Measurements from ENCODE around the gene C4BPB.

Gene C4BPB

DNA sequence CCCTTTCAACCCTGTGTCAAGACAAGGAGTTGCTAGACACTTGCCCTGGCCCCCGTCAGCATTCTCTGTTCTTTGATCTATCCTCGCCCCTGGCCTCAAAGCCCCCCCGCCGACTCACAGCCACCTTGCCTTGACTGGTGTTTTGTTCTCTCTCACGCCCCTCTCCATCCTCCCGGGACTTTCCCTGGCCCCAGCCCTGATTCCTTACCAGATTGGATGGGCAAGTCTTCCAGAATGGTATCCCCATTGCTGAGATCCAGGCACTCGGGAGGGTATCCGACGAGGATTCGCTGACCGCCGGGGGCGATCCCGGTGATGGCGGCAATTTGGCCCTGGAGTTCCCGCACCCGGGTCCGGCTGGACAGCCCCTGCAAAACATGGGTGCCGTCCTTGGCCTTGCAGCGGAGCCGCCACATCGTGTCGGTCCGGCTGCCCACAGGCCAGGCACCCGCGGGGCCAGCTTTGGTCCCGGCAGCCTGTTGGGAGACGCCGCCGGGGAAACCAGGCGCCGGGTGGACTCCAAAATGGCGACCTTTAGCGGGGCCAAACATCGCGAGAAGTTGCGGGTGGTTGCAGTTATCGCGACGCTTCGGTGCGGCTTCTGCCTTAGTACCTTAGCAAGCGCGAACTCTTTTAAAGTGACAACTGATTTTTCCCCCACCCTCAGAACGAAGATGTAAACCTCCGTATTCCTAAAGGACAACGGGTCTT, 38.0 kb upstream of the C4BPB start:
- H3K4me3 ChIP-seq (ENCODE audit: low read length in 2 of 2) = peak overlapping the region; percentile 97
- peak overlapping the region; percentile 89 to 97 for H3K27ac ChIP-seq (ENCODE audit: low read depth in 2 of 2, low read length in 2 of 2)
- H3K36me3 ChIP-seq (ENCODE audit: control insufficient read depth in 2 of 2, insufficient read depth in 2 of 2, low read length in 2 of 2) = peaks cover 15 to 29% of the 10 kb centered on the region in 2 donors
- H3K9me3 ChIP-seq (ENCODE audit: control insufficient read depth in 2 of 2, low read length in 2 of 2) = no peaks in the 10 kb centered on the region
- H3K27me3 ChIP-seq (ENCODE audit: control insufficient read depth in 2 of 2, insufficient read depth in 2 of 2, low read length in 2 of 2) = no peaks in the 10 kb centered on the region
- H3K4me1 ChIP-seq (ENCODE audit: control insufficient read depth in 2 of 2, insufficient read depth in 2 of 2, low read length in 2 of 2) = peaks cover 32 to 42% of the 10 kb centered on the region in 2 donors
- H3K9ac ChIP-seq (ENCODE audit: low read depth in 1 of 2, low read length in 2 of 2) = peak overlapping the region; percentile 94 to 96

DNA sequence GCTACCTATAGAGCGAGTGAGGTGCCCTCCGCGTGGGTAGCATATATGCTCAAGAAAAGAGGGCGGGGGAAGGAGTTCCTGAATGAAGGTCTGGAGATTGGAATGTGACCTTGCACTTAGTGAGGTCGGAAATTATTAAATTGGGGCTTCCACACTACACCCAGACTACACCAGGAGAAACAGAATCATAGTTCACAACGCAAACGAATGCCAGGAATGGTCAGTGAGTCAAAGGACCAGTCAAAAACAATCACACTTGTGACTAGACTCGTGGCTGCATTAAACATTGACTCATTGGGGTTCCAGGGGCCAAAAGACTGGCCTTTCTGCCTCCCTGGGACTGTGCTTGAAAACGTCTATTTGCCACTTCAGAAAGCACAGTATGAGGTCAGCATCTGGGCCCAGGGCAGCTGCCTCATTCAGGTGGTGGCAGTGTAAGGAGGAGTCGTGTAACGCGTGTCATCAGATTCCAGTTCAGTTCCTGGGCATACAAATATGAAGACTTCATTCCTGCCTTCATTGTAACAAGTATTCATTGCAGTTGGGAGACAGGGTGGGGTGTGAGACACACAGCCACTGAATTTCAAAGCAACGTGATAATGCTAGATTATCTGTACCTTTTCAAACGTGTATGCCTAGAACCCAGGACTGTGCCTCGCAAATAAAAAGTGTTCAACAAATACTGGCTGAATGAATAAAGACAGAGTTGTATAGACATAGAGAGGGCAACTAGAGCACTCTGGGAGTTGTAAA, 37.3 kb upstream of the C4BPB start, which contains the start of gene YOD1:
TSS of gene YOD1 (minus strand) at position 18 of the 753 bp plus-strand sequence. CDS start 178 bp downstream, outside the sequence.
- no peaks in the 10 kb centered on the region for H3K9me3 ChIP-seq (ENCODE audit: control insufficient read depth in 2 of 2, low read length in 2 of 2)
- peak within 1 kb of the TSS; percentile 94 to 96 for H3K9ac ChIP-seq (ENCODE audit: low read depth in 1 of 2, low read length in 2 of 2)
- H3K36me3 ChIP-seq (ENCODE audit: control insufficient read depth in 2 of 2, insufficient read depth in 2 of 2, low read length in 2 of 2) = peaks cover 15 to 28% of the 10 kb centered on the region in 2 donors
- H3K27me3 ChIP-seq (ENCODE audit: control insufficient read depth in 2 of 2, insufficient read depth in 2 of 2, low read length in 2 of 2) = no peaks in the 10 kb centered on the region
- peak within 1 kb of the TSS; percentile 97 for H3K4me3 ChIP-seq (ENCODE audit: low read length in 2 of 2)
- peak within 1 kb of the TSS; percentile 89 to 97 for H3K27ac ChIP-seq (ENCODE audit: low read depth in 2 of 2, low read length in 2 of 2)
- H3K4me1 ChIP-seq (ENCODE audit: control insufficient read depth in 2 of 2, insufficient read depth in 2 of 2, low read length in 2 of 2) = peaks cover 36 to 49% of the 10 kb centered on the region in 2 donors

DNA sequence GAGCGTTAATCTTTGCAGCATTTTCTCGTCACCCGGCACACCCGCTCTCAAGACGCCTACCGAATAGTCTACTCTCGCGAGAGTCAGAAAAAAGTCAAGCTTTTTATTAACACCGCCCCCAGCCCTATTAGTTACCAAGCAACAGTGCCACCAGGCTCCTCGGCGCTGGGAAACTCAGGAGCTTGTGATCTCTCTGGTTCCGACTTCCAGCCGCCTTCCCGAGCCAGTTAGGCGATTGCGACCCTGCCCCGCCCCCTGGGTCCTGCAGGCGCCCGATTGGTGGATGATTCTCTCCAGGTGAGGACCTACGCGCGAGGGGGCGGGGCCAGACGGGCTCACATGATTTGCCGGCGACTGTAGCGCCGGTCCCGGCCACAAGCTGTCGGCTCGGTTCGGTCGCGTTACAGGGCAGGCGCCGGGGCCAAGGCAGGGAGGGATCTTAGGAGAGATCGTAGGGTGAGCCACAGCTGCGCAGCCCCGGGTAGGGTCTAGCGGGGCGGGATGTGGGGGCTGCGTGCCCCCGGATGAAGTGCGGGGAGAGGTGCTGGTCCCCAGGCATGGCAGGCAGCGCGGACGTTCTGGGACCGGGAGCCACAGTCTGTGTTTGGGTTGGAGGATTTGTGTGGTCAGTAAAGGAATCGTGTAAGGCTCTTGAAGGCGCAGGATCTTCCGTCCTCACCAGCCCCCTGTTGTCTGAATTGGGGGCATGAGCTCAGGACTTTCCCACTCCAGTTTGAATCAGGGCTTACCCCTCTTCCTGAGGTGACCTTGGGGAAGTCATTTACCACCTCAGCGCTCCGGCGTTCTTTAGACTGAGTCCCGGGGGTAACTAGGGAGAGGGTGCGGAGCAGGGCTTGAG, 35.5 kb upstream of the C4BPB start, which contains the start of gene PFKFB2:
TSS of gene PFKFB2 (plus strand) at position 365 of the 859 bp plus-strand sequence. CDS start 1,443 bp downstream, outside the sequence.
- Histone ChIP-seq H3K27ac (ENCODE audit: low read depth in 2 of 2, low read length in 2 of 2) (peak within 1 kb of the TSS; percentile 95 to 97), H3K27me3 (ENCODE audit: control insufficient read depth in 2 of 2, insufficient read depth in 2 of 2, low read length in 2 of 2) (no peaks in the 10 kb centered on the region), H3K9me3 (ENCODE audit: control insufficient read depth in 2 of 2, low read length in 2 of 2) (no peaks in the 10 kb centered on the region), H3K4me3 (ENCODE audit: low read length in 2 of 2) (peak within 1 kb of the TSS; percentile 87 to 92), H3K4me1 (ENCODE audit: control insufficient read depth in 2 of 2, insufficient read depth in 2 of 2, low read length in 2 of 2) (peaks cover 34 to 51% of the 10 kb centered on the region in 2 donors), H3K9ac (ENCODE audit: low read depth in 1 of 2, low read length in 2 of 2) (peak within 1 kb of the TSS; percentile 93 to 99), H3K36me3 (ENCODE audit: control insufficient read depth in 2 of 2, insufficient read depth in 2 of 2, low read length in 2 of 2) (peaks cover 13 to 14% of the 10 kb centered on the region in 2 donors)

DNA sequence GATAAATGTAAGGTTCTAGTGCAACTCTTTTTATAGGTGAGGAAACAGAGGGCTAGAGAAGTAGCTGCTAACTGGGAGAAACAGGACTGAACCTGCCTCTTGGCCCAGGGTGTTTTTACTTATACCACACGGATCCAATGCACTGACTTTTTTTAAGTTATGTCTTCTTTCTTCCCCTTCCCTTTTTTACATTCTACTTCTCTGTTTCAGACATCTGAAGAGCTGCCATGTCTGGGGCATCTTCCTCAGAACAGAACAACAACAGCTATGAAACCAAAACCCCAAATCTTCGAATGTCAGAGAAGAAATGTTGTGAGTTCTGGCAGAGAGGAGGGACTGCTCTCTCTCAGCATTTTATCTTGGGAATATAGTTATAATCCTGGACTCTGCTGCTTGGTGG, 34.2 kb upstream of the C4BPB start:
- peak overlapping the region; percentile 31 to 39 for H3K4me3 ChIP-seq (ENCODE audit: low read length in 2 of 2)
- H3K9ac ChIP-seq (ENCODE audit: low read depth in 1 of 2, low read length in 2 of 2) = peak overlapping the region; percentile 35 to 55
- H3K27me3 ChIP-seq (ENCODE audit: control insufficient read depth in 2 of 2, insufficient read depth in 2 of 2, low read length in 2 of 2) = no peaks in the 10 kb centered on the region
- H3K36me3 ChIP-seq (ENCODE audit: control insufficient read depth in 2 of 2, insufficient read depth in 2 of 2, low read length in 2 of 2) = peaks cover under 1 to 10% of the 10 kb centered on the region in 2 donors
- peak overlapping the region; percentile 95 to 97 for H3K27ac ChIP-seq (ENCODE audit: low read depth in 2 of 2, low read length in 2 of 2)
- no peaks in the 10 kb centered on the region for H3K9me3 ChIP-seq (ENCODE audit: control insufficient read depth in 2 of 2, low read length in 2 of 2)
- peaks cover 34 to 44% of the 10 kb centered on the region in 2 donors for H3K4me1 ChIP-seq (ENCODE audit: control insufficient read depth in 2 of 2, insufficient read depth in 2 of 2, low read length in 2 of 2)

DNA sequence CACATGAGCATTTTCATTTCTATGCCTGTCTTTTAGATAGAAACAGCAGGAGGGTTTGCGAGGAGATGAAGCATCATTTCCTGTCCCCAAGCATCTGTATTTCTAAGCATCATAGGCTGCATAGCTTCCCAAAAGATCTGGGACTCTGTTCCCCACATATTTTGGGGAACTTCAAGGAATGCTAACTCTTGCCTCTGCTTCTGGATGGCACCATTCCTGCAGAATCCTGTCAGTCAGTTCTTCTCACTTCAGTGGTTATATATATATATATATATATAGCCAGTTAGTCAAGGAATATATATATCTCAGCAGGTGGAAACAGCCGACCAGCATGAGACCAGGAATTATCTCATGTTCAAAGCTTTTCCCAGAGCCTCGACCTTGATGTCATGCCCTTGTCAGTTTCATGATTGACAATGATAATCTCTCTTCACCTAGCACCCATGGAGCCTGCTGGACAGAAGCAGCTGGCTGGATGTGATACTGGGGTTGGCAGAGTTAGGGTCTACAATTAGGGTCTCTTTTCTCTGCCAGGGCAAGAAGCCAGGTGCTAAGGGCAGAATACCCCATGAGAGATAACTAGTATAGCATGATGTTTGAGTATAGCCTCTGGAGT, 33.2 kb upstream of the C4BPB start:
- Histone ChIP-seq H3K9ac (ENCODE audit: low read depth in 1 of 2, low read length in 2 of 2) (peak overlapping the region in 1 of 2 donors; percentile 60), H3K27ac (ENCODE audit: low read depth in 2 of 2, low read length in 2 of 2) (peak overlapping the region; percentile 87 to 95), H3K4me3 (ENCODE audit: low read length in 2 of 2) (no peak overlapping the region)

DNA sequence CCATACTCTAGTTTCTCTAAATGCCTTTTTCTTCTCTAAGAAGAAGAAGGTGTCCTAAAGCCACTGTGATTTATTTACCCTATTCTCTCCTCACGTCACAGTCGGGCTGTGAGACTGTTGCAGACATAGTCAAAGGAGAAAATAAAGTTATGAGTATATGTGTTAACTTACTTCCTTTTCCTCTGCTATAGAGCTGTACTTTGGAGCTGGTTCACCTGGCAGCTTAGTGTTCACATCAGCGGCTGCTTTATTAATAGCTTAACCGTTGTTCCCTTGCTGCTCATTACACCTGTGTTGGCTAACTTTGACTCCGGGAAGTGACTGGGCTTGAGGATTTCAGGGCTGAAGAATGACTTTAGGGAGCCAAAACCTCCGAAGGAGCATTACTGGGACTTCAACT, 32.0 kb upstream of the C4BPB start:
- H3K9ac ChIP-seq (ENCODE audit: low read depth in 1 of 2, low read length in 2 of 2) = peak overlapping the region; percentile 60 to 68
- peak overlapping the region; percentile 49 to 54 for H3K4me3 ChIP-seq (ENCODE audit: low read length in 2 of 2)
- no peaks in the 10 kb centered on the region for H3K9me3 ChIP-seq (ENCODE audit: control insufficient read depth in 2 of 2, low read length in 2 of 2)
- H3K36me3 ChIP-seq (ENCODE audit: control insufficient read depth in 2 of 2, insufficient read depth in 2 of 2, low read length in 2 of 2) = peaks cover 8 to 21% of the 10 kb centered on the region in 2 donors
- no peaks in the 10 kb centered on the region for H3K27me3 ChIP-seq (ENCODE audit: control insufficient read depth in 2 of 2, insufficient read depth in 2 of 2, low read length in 2 of 2)
- H3K4me1 ChIP-seq (ENCODE audit: control insufficient read depth in 2 of 2, insufficient read depth in 2 of 2, low read length in 2 of 2) = peaks cover 25 to 35% of the 10 kb centered on the region in 2 donors
- peak overlapping the region; percentile 87 to 89 for H3K27ac ChIP-seq (ENCODE audit: low read depth in 2 of 2, low read length in 2 of 2)

More for the DNA sequence above, 33.2 kb upstream of the C4BPB start:
- Histone ChIP-seq H3K4me1 (ENCODE audit: control insufficient read depth in 2 of 2, insufficient read depth in 2 of 2, low read length in 2 of 2) (peaks cover 31 to 42% of the 10 kb centered on the region in 2 donors), H3K9me3 (ENCODE audit: control insufficient read depth in 2 of 2, low read length in 2 of 2) (no peaks in the 10 kb centered on the region), H3K27me3 (ENCODE audit: control insufficient read depth in 2 of 2, insufficient read depth in 2 of 2, low read length in 2 of 2) (no peaks in the 10 kb centered on the region), H3K36me3 (ENCODE audit: control insufficient read depth in 2 of 2, insufficient read depth in 2 of 2, low read length in 2 of 2) (peaks cover 7 to 17% of the 10 kb centered on the region in 2 donors)

DNA sequence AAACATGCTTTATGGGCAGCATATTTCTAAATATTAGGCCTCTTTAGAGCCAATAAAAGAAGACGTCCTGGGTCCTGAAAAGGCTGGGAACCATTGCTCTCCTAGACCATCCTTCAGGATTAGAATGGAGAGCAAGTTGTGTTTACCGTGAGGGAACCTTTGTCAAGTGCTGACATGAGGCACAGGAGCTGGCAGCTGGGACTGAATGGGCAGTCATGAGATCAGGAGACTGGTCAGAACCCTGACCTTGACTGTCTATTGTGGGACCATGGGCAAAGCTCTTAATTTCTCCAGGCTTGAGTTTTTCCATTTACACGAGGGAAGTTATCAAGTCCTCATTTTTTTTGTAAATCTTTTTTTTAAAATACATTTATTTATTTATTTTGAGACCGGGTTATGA, 30.4 kb upstream of the C4BPB start:
- Histone ChIP-seq H3K9ac (ENCODE audit: low read depth in 1 of 2, low read length in 2 of 2) (no peak overlapping the region), H3K4me3 (ENCODE audit: low read length in 2 of 2) (no peak overlapping the region), H3K27me3 (ENCODE audit: control insufficient read depth in 2 of 2, insufficient read depth in 2 of 2, low read length in 2 of 2) (no peaks in the 10 kb centered on the region), H3K9me3 (ENCODE audit: control insufficient read depth in 2 of 2, low read length in 2 of 2) (no peaks in the 10 kb centered on the region), H3K36me3 (ENCODE audit: control insufficient read depth in 2 of 2, insufficient read depth in 2 of 2, low read length in 2 of 2) (peaks cover 24 to 37% of the 10 kb centered on the region in 2 donors), H3K4me1 (ENCODE audit: control insufficient read depth in 2 of 2, insufficient read depth in 2 of 2, low read length in 2 of 2) (peaks cover 20 to 25% of the 10 kb centered on the region in 2 donors), H3K27ac (ENCODE audit: low read depth in 2 of 2, low read length in 2 of 2) (no peak overlapping the region)

DNA sequence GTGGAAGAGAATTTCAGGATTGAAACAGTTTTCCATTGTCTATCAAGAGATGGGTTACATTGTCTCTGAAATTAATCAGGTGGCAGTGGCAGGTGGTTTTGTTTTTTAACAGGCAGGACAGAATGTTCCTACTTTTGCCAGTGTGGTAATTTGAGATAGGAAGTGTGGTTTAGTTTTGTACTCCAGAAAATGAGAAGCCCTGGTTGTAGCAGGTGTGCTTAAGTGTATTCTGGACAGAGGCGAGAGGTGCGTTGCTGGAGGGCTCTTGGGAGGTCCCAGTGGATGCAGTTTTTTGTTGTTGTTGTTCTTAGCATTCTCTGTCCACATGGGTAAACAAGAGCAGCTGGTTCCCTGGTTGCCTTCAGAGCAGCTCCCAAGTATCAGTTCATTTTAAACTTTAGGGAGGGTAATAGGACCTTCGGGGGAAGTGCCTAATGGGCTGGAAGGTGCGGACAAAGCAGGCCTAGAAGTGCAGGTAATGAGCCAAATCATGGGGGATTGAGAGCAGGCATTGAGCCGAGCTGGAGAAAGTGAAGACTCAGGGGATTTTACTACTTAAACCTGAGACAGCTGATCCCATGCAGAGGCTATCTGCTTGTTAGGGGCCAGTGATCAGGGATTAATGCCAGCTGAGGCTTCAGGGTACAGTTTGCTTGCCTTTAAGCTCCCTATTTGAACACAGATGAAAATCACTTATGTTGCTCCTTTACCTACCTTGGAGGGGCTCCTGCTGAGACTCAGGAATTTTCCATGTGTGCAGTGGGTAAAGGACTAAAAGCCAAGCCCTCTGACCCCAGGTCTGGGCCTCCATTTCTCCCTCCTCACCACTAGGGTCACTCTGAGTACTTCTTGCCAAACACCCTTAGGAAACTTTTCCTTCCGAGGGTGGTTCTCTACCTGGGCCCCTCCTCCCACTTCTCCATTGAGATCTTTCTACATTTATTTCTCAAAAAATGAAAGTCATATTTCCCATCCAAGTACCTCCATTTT, 29.5 kb upstream of the C4BPB start:
- Histone ChIP-seq H3K27ac (ENCODE audit: low read depth in 2 of 2, low read length in 2 of 2) (no peak overlapping the region), H3K4me1 (ENCODE audit: control insufficient read depth in 2 of 2, insufficient read depth in 2 of 2, low read length in 2 of 2) (peaks cover 16 to 27% of the 10 kb centered on the region in 2 donors), H3K27me3 (ENCODE audit: control insufficient read depth in 2 of 2, insufficient read depth in 2 of 2, low read length in 2 of 2) (no peaks in the 10 kb centered on the region), H3K36me3 (ENCODE audit: control insufficient read depth in 2 of 2, insufficient read depth in 2 of 2, low read length in 2 of 2) (peaks cover 33 to 45% of the 10 kb centered on the region in 2 donors), H3K9me3 (ENCODE audit: control insufficient read depth in 2 of 2, low read length in 2 of 2) (no peaks in the 10 kb centered on the region), H3K9ac (ENCODE audit: low read depth in 1 of 2, low read length in 2 of 2) (no peak overlapping the region), H3K4me3 (ENCODE audit: low read length in 2 of 2) (no peak overlapping the region)

Data from mucosa of rectum (tissue), 2 donors.